DND-41 (cell line): ENCODE measurements around the gene PIK3CD.

ENCODE experiments used
- EZH2 ChIP-seq: IDR thresholded peaks from 3 replicates; pipeline ENCODE4 v1.6.1; 2012; ENCODE audit warnings: borderline replicate concordance, low read depth, mild to moderate bottlenecking, moderate library complexity, low read length, inconsistent platforms; ENCODE audit not compliant: severe bottlenecking
- TF ChIP-seq, protein P1 (sequence below): IDR thresholded peaks from 2 replicates; pipeline ENCODE4 v1.5.1; 2012; ENCODE audit warnings: borderline replicate concordance, low read length, moderate library complexity, mild to moderate bottlenecking; ENCODE audit not compliant: poor library complexity, severe bottlenecking; ENCODE audit errors: extremely low read depth

DNA sequence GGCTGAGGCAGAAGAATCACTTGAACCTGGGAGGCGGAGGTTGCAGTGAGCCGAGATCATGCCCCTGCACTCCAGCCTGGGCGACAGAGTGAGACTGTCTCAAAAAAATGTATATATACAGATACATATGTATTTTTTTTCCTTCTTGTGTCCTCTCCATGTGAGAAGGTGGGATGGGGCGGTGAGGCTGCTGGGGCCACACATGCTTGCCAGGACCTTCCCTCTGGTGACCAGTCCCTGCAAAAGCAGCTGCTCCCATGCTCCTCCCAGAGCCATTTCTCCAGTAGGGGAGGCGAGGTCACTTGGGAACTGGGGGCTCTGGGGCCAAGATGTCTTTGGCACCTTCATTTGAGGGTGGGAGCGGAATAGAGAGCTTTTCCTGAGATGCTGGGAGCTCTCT is 74.9 kb downstream of the PIK3CD start:
- TF ChIP-seq, protein P1, sequence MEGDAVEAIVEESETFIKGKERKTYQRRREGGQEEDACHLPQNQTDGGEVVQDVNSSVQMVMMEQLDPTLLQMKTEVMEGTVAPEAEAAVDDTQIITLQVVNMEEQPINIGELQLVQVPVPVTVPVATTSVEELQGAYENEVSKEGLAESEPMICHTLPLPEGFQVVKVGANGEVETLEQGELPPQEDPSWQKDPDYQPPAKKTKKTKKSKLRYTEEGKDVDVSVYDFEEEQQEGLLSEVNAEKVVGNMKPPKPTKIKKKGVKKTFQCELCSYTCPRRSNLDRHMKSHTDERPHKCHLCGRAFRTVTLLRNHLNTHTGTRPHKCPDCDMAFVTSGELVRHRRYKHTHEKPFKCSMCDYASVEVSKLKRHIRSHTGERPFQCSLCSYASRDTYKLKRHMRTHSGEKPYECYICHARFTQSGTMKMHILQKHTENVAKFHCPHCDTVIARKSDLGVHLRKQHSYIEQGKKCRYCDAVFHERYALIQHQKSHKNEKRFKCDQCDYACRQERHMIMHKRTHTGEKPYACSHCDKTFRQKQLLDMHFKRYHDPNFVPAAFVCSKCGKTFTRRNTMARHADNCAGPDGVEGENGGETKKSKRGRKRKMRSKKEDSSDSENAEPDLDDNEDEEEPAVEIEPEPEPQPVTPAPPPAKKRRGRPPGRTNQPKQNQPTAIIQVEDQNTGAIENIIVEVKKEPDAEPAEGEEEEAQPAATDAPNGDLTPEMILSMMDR, result no peak
- no peak for TF ChIP-seq EZH2
